MM.1S (cell line): ENCODE results near the gene WDFY1.

Experiments used
- DNase-seq: peaks from one replicate; pipeline ENCODE4 v3.0.0-alpha.2; 2015
- H2AFZ ChIP-seq: fragments of 300-600 bp; sonication (generic); 2 replicates; pipeline ENCODE4 v1.6.0; 2016; ENCODE audit warnings: antibody characterized with exemption, low read length
- H3F3A ChIP-seq: fragments of 300-600 bp; sonication (generic); 2 replicates; pipeline ENCODE4 v1.6.1; 2016; ENCODE audit warnings: mild to moderate bottlenecking, antibody characterized with exemption, low read length, moderate library complexity, mixed read lengths; ENCODE audit not compliant: insufficient read depth
- H3K27ac ChIP-seq: fragments of 300-600 bp; sonication (generic); 2 replicates; pipeline ENCODE4 v1.5.1; 2016; ENCODE audit warnings: mild to moderate bottlenecking, low read length
- H3K27me3 ChIP-seq: fragments of 300-600 bp; sonication (generic); replicated peaks from 2 replicates; pipeline ENCODE4 v1.6.0; 2016; ENCODE audit warnings: low read length; ENCODE audit not compliant: insufficient read depth
- H3K36me3 ChIP-seq: fragments of 300-600 bp; sonication (generic); replicated peaks from 2 replicates; pipeline ENCODE4 v1.6.1; 2016; ENCODE audit warnings: mild to moderate bottlenecking, low read length, mixed read lengths; ENCODE audit not compliant: insufficient read depth
- H3K4me1 ChIP-seq: fragments of 300-600 bp; sonication (generic); 2 replicates; pipeline ENCODE4 v1.6.1; 2016; ENCODE audit warnings: low read length, mixed read lengths
- H3K4me2 ChIP-seq: fragments of 300-600 bp; sonication (generic); 2 replicates; pipeline ENCODE4 v1.6.0; 2016; ENCODE audit warnings: low read depth, low read length
- H3K4me3 ChIP-seq: fragments of 300-600 bp; sonication (generic); 2 replicates; pipeline ENCODE4 v1.5.1; 2016; ENCODE audit warnings: low read length, mixed read lengths
- H3K79me2 ChIP-seq: fragments of 300-600 bp; sonication (generic); 2 replicates; pipeline ENCODE4 v1.6.1; 2016; ENCODE audit warnings: mixed run types, low read length, mixed read lengths
- H3K9ac ChIP-seq: fragments of 300-600 bp; sonication (generic); 2 replicates; pipeline ENCODE4 v1.6.1; 2016; ENCODE audit warnings: low read length, mixed read lengths
- H3K9me2 ChIP-seq: fragments of 300-600 bp; sonication (generic); replicated peaks from 2 replicates; pipeline ENCODE4 v1.6.1; 2016; ENCODE audit warnings: mild to moderate bottlenecking, low read length, mixed read lengths; ENCODE audit not compliant: insufficient read depth
- H3K9me3 ChIP-seq: fragments of 300-600 bp; sonication (generic); replicated peaks from 2 replicates; pipeline ENCODE4 v1.6.1; 2016; ENCODE audit warnings: mild to moderate bottlenecking, low read length, mixed read lengths; ENCODE audit not compliant: insufficient read depth
- H4K20me1 ChIP-seq: fragments of 300-600 bp; sonication (generic); 2 replicates; pipeline ENCODE4 v1.6.1; 2016; ENCODE audit warnings: mild to moderate bottlenecking, low read length, moderate library complexity, mixed read lengths; ENCODE audit not compliant: insufficient read depth
- EZH2 ChIP-seq: fragments of 300-600 bp; sonication (generic); optimal IDR thresholded peaks from 2 replicates; pipeline ENCODE3; 2017; ENCODE audit warnings: low read depth, mild to moderate bottlenecking, antibody characterized with exemption, low read length, mixed read lengths
- EZH2phosphoT487 ChIP-seq: fragments of 300-600 bp; sonication (generic); IDR thresholded peaks from 2 replicates; pipeline ENCODE4 v1.6.1; 2018; ENCODE audit warnings: antibody characterized with exemption, low read length
- TF ChIP-seq, protein P1 (sequence below): fragments of 300-600 bp; sonication (generic); IDR thresholded peaks from 2 replicates; pipeline ENCODE4 v1.5.1; 2016; ENCODE audit warnings: antibody characterized with exemption, low read length, mixed read lengths

WDFY1 gene

DNA sequence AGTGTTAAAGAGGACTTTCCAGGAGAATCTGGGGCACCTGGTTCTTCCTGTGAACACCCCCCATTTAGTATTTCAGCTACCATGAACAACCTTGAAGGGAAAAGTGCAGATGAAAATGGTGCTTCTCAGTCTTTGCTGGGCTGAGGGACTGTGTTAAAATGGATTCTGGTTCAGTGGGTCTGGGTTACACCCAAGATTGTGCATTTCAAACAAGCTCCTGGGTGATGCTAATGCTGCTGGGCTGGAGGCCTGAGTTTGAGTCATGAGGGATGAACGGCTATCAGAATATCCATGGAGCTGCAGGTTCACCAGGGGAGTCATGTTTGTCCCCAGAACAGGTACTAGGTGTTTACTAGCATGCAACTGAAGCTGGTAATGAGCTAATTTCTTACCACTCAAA is 36.1 kb upstream of the WDFY1 start:
- no peaks in the 10 kb centered on the region for H3K9me2 ChIP-seq
- TF ChIP-seq EZH2 (no peak), EZH2phosphoT487 (no peak)
- TF ChIP-seq, protein P1, sequence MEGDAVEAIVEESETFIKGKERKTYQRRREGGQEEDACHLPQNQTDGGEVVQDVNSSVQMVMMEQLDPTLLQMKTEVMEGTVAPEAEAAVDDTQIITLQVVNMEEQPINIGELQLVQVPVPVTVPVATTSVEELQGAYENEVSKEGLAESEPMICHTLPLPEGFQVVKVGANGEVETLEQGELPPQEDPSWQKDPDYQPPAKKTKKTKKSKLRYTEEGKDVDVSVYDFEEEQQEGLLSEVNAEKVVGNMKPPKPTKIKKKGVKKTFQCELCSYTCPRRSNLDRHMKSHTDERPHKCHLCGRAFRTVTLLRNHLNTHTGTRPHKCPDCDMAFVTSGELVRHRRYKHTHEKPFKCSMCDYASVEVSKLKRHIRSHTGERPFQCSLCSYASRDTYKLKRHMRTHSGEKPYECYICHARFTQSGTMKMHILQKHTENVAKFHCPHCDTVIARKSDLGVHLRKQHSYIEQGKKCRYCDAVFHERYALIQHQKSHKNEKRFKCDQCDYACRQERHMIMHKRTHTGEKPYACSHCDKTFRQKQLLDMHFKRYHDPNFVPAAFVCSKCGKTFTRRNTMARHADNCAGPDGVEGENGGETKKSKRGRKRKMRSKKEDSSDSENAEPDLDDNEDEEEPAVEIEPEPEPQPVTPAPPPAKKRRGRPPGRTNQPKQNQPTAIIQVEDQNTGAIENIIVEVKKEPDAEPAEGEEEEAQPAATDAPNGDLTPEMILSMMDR, result no peak
- H3K9ac ChIP-seq, result no peak overlapping the region
- no peaks in the 10 kb centered on the region for H3F3A ChIP-seq
- H3K79me2 ChIP-seq, result no peaks in the 10 kb centered on the region
- no peaks in the 10 kb centered on the region for H3K4me1 ChIP-seq
- no peak overlapping the region for H3K4me2 ChIP-seq
- H2AFZ ChIP-seq, result no peak overlapping the region
- H3K27me3 ChIP-seq, result no peaks in the 10 kb centered on the region
- no peak overlapping the region for H3K4me3 ChIP-seq
- no peaks in the 10 kb centered on the region for H3K9me3 ChIP-seq
- H3K36me3 ChIP-seq, result no peaks in the 10 kb centered on the region
- no peak overlapping the region for H3K27ac ChIP-seq
- no peak for DNase-seq
- no peaks in the 10 kb centered on the region for H4K20me1 ChIP-seq

DNA sequence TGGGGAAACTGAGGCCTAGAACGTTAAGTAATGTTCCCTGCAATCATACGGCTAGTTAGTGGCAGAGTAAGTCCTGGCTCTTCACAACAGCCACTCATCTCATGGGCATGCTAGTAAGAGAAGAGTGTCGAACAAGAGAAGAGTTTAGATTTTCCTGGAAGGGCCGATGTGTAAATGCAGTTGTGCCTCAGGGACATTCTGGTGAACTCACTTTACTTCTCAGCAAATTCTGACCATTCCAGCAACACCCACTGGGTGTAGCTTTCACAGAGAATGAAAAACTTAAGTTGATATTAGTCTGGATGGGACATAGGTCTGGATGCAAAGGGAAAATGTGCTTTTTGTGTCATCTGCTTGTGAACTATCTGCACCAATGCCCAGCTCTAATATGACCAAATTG is 35.7 kb upstream of the WDFY1 start:
- Histone ChIP-seq H3K4me3 (no peak overlapping the region), H3K79me2 (no peaks in the 10 kb centered on the region), H3K9me2 (no peaks in the 10 kb centered on the region), H3K9ac (no peak overlapping the region), H2AFZ (no peak overlapping the region), H4K20me1 (no peaks in the 10 kb centered on the region), H3K4me1 (no peaks in the 10 kb centered on the region), H3K4me2 (no peak overlapping the region), H3K9me3 (no peaks in the 10 kb centered on the region), H3K27me3 (no peaks in the 10 kb centered on the region), H3K27ac (no peak overlapping the region), H3K36me3 (no peaks in the 10 kb centered on the region), H3F3A (no peaks in the 10 kb centered on the region)
- no peak for DNase-seq
- no peak for TF ChIP-seq EZH2
- TF ChIP-seq, protein P1, result no peak
- no peak for TF ChIP-seq EZH2phosphoT487

DNA sequence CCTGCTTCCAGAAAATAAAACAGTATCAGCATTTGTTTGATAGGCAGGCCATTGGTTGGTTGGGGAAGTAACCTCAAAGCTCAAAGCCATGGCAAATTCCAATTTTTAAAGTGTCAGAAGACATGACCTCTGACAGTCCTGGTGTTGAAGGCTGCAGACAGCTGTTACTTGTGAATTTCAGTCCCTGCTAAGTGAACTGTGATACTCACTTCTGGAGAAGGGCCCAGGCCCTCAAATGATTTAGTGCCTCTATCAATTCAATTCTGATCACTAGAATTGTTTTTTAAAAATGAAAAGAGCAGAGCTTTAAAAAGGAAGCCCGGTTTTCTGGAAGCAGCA is 35.2 kb upstream of the WDFY1 start:
- Histone ChIP-seq H3K36me3 (no peaks in the 10 kb centered on the region), H3K9ac (no peak overlapping the region)

More for the DNA sequence above, 35.2 kb upstream of the WDFY1 start:
- Histone ChIP-seq H3K4me2 (no peak overlapping the region), H3K4me1 (no peaks in the 10 kb centered on the region), H3K9me3 (no peaks in the 10 kb centered on the region), H3K27me3 (no peaks in the 10 kb centered on the region), H3K9me2 (no peaks in the 10 kb centered on the region), H3K27ac (no peak overlapping the region), H2AFZ (no peak overlapping the region), H4K20me1 (no peaks in the 10 kb centered on the region), H3F3A (no peaks in the 10 kb centered on the region), H3K4me3 (no peak overlapping the region), H3K79me2 (no peaks in the 10 kb centered on the region)
- no peak for DNase-seq
- TF ChIP-seq, protein P1, result no peak
- TF ChIP-seq EZH2 (no peak), EZH2phosphoT487 (no peak)
